IPS-20b (cell line): Measurements from ENCODE around the gene CTNND2.

ENCODE experiments used
- H3K27ac ChIP-seq: one replicate; pipeline ENCODE4 v1.5.1; 2013; ENCODE audit warnings: low read length
- H3K27me3 ChIP-seq: 2 replicates; pipeline ENCODE4 v1.6.1; 2013; ENCODE audit warnings: mild to moderate bottlenecking, low read length, inconsistent platforms; ENCODE audit not compliant: insufficient read depth
- H3K36me3 ChIP-seq: 2 replicates; pipeline ENCODE4 v1.6.1; 2013; ENCODE audit warnings: low read depth, mild to moderate bottlenecking, inconsistent platforms, low read length, moderate library complexity; ENCODE audit not compliant: insufficient read depth
- H3K4me1 ChIP-seq: 2 replicates; pipeline ENCODE4 v1.6.1; 2013; ENCODE audit warnings: mild to moderate bottlenecking, control low read depth, inconsistent platforms, low read length, moderate library complexity; ENCODE audit not compliant: insufficient read depth
- H3K4me3 ChIP-seq: 2 replicates; pipeline ENCODE4 v1.5.1; 2013; ENCODE audit warnings: mild to moderate bottlenecking, low read length, inconsistent platforms
- H3K9ac ChIP-seq: 2 replicates; pipeline ENCODE4 v1.6.1; 2013; ENCODE audit warnings: low read depth, mild to moderate bottlenecking, inconsistent platforms, low read length, moderate library complexity
- H3K9me3 ChIP-seq: 2 replicates; pipeline ENCODE4 v1.6.1; 2013; ENCODE audit warnings: mild to moderate bottlenecking, low read depth, low read length, inconsistent platforms; ENCODE audit not compliant: insufficient read depth

The CTNND2 gene

DNA sequence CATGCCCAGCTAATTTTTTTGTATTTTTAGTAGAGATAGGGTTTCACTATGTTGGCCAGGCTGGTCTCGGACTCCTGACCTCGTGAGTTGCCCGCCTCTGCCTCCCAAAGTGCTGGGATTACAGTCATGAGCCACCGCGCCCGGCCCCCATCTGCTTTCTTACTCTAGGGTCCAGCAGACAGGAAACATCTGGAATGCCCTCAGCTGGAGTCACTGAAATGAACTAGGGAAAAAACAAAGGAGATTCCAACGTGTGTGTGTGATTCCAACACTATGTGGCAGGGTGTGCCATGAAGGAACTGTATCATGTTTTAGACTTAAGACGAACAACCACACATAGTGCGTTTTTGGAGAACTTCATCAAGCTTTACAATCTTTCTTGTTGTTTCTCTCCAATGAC is 603.1 kb downstream of the CTNND2 start:
- H3K9ac ChIP-seq: no peak overlapping the region
- H3K9me3 ChIP-seq: no peaks in the 10 kb centered on the region
- no peaks in the 10 kb centered on the region for H3K36me3 ChIP-seq
- no peak overlapping the region for H3K4me3 ChIP-seq
- H3K4me1 ChIP-seq: no peaks in the 10 kb centered on the region
- no peak overlapping the region for H3K27ac ChIP-seq
- no peaks in the 10 kb centered on the region for H3K27me3 ChIP-seq

DNA sequence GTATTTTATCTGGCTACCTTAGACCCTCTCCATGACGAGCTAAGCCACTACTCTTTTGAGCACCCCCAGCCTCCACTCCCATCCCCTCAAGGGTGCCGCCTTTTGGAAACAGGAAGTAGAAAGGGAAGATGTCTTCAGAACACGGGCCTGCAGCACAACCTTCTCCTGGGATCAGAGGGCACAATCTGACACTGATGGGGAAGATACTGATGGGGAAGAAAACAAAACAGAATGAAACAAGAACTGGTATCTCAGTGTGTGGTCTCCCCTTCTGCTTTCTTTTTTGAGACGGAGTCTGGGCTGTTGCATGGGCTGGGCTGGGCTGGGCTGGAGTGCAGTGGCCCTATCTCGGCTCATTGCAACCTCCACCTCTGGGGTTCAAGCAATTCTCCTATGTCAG is 603.5 kb downstream of the CTNND2 start:
- no peaks in the 10 kb centered on the region for H3K9me3 ChIP-seq
- no peaks in the 10 kb centered on the region for H3K36me3 ChIP-seq
- no peak overlapping the region for H3K27ac ChIP-seq
- H3K4me3 ChIP-seq: no peak overlapping the region
- no peaks in the 10 kb centered on the region for H3K27me3 ChIP-seq
- no peaks in the 10 kb centered on the region for H3K4me1 ChIP-seq
- no peak overlapping the region for H3K9ac ChIP-seq

- H3K4me1 ChIP-seq: no peaks in the 10 kb centered on the region
- no peaks in the 10 kb centered on the region for H3K36me3 ChIP-seq
- H3K4me3 ChIP-seq: no peak overlapping the region
- H3K9me3 ChIP-seq: no peaks in the 10 kb centered on the region
- no peak overlapping the region for H3K9ac ChIP-seq
- no peak overlapping the region for H3K27ac ChIP-seq
- no peaks in the 10 kb centered on the region for H3K27me3 ChIP-seq
Observed at GRCh38 chr5:11298877-11299276, 605.4 kb downstream of the CTNND2 start.

GRCh38 chr5:11293523-11293922 is 610.7 kb downstream of the CTNND2 start:
- no peaks in the 10 kb centered on the region for H3K36me3 ChIP-seq
- no peak overlapping the region for H3K27ac ChIP-seq
- H3K9me3 ChIP-seq: no peaks in the 10 kb centered on the region
- H3K9ac ChIP-seq: no peak overlapping the region
- H3K4me3 ChIP-seq: no peak overlapping the region
- no peaks in the 10 kb centered on the region for H3K4me1 ChIP-seq
- no peaks in the 10 kb centered on the region for H3K27me3 ChIP-seq

GRCh38 chr5:11292648-11293356 is 611.4 kb downstream of the CTNND2 start:
- H3K4me1 ChIP-seq: no peaks in the 10 kb centered on the region
- no peaks in the 10 kb centered on the region for H3K27me3 ChIP-seq
- no peak overlapping the region for H3K4me3 ChIP-seq
- no peaks in the 10 kb centered on the region for H3K9me3 ChIP-seq
- H3K27ac ChIP-seq: no peak overlapping the region
- no peak overlapping the region for H3K9ac ChIP-seq
- H3K36me3 ChIP-seq: no peaks in the 10 kb centered on the region

DNA sequence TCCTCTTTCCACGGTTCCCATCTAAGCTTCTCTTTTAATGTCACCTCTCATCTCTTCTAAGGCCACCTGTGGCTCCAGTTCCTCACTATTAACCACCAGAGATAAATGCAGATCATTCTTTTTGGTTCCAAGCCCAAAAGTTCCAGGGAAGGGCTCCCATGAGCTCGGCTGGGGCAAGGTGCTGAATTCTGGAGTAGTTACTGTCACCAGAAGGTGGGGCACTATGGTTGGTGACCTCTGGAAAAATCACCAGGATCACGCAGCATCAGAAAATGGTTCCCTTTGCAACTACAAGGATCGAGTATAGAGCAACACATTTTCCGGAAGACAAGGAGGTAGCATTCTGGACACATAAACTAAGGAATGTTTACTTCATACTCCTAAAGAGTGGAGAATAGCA is 614.5 kb downstream of the CTNND2 start:
- H3K27ac ChIP-seq: no peak overlapping the region
- no peaks in the 10 kb centered on the region for H3K4me1 ChIP-seq
- H3K4me3 ChIP-seq: no peak overlapping the region
- no peaks in the 10 kb centered on the region for H3K27me3 ChIP-seq
- H3K9me3 ChIP-seq: no peaks in the 10 kb centered on the region
- H3K9ac ChIP-seq: no peak overlapping the region
- no peaks in the 10 kb centered on the region for H3K36me3 ChIP-seq

GRCh38 chr5:11289208-11289607 is 615.0 kb downstream of the CTNND2 start:
- H3K36me3 ChIP-seq: no peaks in the 10 kb centered on the region
- H3K27ac ChIP-seq: no peak overlapping the region
- H3K9ac ChIP-seq: no peak overlapping the region

DNA sequence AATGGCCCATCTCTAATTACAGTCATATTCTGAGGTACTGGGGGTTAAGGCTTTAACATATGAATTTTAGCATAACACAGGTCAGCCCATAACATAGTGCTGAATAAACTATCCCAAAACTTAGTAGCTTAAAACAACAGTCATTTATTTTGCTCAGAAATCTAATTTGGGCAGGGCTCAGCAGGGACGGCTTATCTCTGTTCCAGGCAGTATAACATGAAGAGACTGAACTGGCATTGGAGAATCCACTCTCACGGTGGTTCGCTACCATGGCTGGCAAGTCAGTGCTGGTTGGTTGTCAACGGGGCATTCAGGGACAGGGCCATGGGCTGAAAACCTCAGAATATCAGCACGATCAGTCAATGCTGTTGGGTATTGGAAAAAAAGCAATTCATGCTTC is 622.4 kb downstream of the CTNND2 start:
- peaks cover 15% of the 10 kb centered on the region; the same call in 1 of the 2 replicates for H3K9me3 ChIP-seq
- no peak overlapping the region for H3K27ac ChIP-seq
- H3K27me3 ChIP-seq: no peaks in the 10 kb centered on the region

More at GRCh38 chr5:11289208-11289607, 615.0 kb downstream of the CTNND2 start:
- H3K4me3 ChIP-seq: no peak overlapping the region
- no peaks in the 10 kb centered on the region for H3K27me3 ChIP-seq
- no peaks in the 10 kb centered on the region for H3K9me3 ChIP-seq
- no peaks in the 10 kb centered on the region for H3K4me1 ChIP-seq

GRCh38 chr5:11277323-11277722 is 626.9 kb downstream of the CTNND2 start:
- H3K4me1 ChIP-seq: no peaks in the 10 kb centered on the region
- no peak overlapping the region for H3K27ac ChIP-seq
- H3K9me3 ChIP-seq: peaks cover 9% of the 10 kb centered on the region; the same call in 1 of the 2 replicates
- no peak overlapping the region for H3K4me3 ChIP-seq
- H3K27me3 ChIP-seq: no peaks in the 10 kb centered on the region
- H3K9ac ChIP-seq: no peak overlapping the region
- H3K36me3 ChIP-seq: no peaks in the 10 kb centered on the region

More for the DNA sequence above, 622.4 kb downstream of the CTNND2 start:
- no peaks in the 10 kb centered on the region for H3K36me3 ChIP-seq
- H3K4me3 ChIP-seq: no peak overlapping the region
- no peaks in the 10 kb centered on the region for H3K4me1 ChIP-seq
- H3K9ac ChIP-seq: no peak overlapping the region

- H3K27me3 ChIP-seq: no peaks in the 10 kb centered on the region
- H3K4me1 ChIP-seq: no peaks in the 10 kb centered on the region
- no peak overlapping the region for H3K4me3 ChIP-seq
- H3K9ac ChIP-seq: no peak overlapping the region
- H3K27ac ChIP-seq: no peak overlapping the region
- no peaks in the 10 kb centered on the region for H3K36me3 ChIP-seq
- no peaks in the 10 kb centered on the region for H3K9me3 ChIP-seq
Observed at GRCh38 chr5:11273180-11273903, 630.9 kb downstream of the CTNND2 start.

- H3K9ac ChIP-seq: no peak overlapping the region
- no peaks in the 10 kb centered on the region for H3K4me1 ChIP-seq
- no peak overlapping the region for H3K4me3 ChIP-seq
- H3K27ac ChIP-seq: no peak overlapping the region
- no peaks in the 10 kb centered on the region for H3K27me3 ChIP-seq
- no peaks in the 10 kb centered on the region for H3K36me3 ChIP-seq
- H3K9me3 ChIP-seq: no peaks in the 10 kb centered on the region
Observed at GRCh38 chr5:11269515-11269914, 634.7 kb downstream of the CTNND2 start.

DNA sequence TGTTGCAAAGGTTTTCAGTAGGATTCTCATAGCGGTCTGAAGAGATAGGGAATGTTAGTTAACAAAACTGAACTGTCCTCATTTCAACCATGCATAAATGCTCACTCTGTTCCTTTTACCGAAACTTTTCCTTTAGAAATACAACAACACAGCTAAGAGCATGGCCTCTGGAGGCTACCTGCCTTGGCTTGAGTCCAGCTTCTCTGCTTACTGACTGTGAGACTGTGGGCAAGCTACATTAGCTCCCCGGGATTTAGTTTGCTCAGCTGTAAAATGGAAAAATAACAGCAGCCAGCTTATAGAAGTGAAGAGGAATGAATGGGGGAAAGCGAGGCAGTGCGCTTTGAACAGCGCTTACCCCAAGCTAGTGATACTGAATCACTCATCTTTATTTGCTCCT is 635.4 kb downstream of the CTNND2 start:
- H3K4me3 ChIP-seq: no peak overlapping the region
- H3K27ac ChIP-seq: no peak overlapping the region
- no peaks in the 10 kb centered on the region for H3K27me3 ChIP-seq
- no peak overlapping the region for H3K9ac ChIP-seq
- H3K4me1 ChIP-seq: no peaks in the 10 kb centered on the region
- no peaks in the 10 kb centered on the region for H3K9me3 ChIP-seq
- H3K36me3 ChIP-seq: no peaks in the 10 kb centered on the region
